H9 (cell line): ENCODE results near the gene IRF7. TPM values are rescaled to one million over a fixed set of nuclear protein-coding genes. Genes with fewer than 3 reads are reported as not detected.
A peak's percentile ranks its signal among the peaks of the same experiment; 100 is the strongest.

ENCODE experiments used
- DNase-seq: peaks from one replicate; pipeline ENCODE4 v3.0.0-alpha.2; 2017
- H2AFZ ChIP-seq: one replicate; pipeline ENCODE4 v1.6.1; 2013; ENCODE audit warnings: mild to moderate bottlenecking, low read length, control low read depth, moderate library complexity
- H2AK5ac ChIP-seq: 2 replicates; pipeline ENCODE4 v1.6.1; 2013; ENCODE audit warnings: low read length, control low read depth, mixed read lengths; ENCODE audit not compliant: insufficient read length
- H2BK120ac ChIP-seq: one replicate; pipeline ENCODE4 v1.6.1; 2013; ENCODE audit warnings: low read depth, mild to moderate bottlenecking, low read length, control low read depth, inconsistent platforms; ENCODE audit not compliant: poor library complexity, severe bottlenecking
- H2BK12ac ChIP-seq: 2 replicates; pipeline ENCODE4 v1.6.1; 2013; ENCODE audit warnings: low read length, control low read depth, mixed read lengths, low read depth; ENCODE audit not compliant: insufficient read length
- H2BK15ac ChIP-seq: 2 replicates; pipeline ENCODE4 v1.6.1; 2013; ENCODE audit warnings: low read depth, low read length, control low read depth
- H2BK20ac ChIP-seq: one replicate; pipeline ENCODE4 v1.6.1; 2013; ENCODE audit warnings: low read depth, mild to moderate bottlenecking, low read length, control low read depth, inconsistent platforms; ENCODE audit not compliant: poor library complexity, severe bottlenecking
- H2BK5ac ChIP-seq: 2 replicates; pipeline ENCODE4 v1.6.1; 2013; ENCODE audit warnings: low read length, control low read depth, mixed read lengths; ENCODE audit not compliant: insufficient read length
- H3K14ac ChIP-seq: 2 replicates; pipeline ENCODE4 v1.6.1; 2013; ENCODE audit warnings: low read length, control low read depth; ENCODE audit not compliant: insufficient read depth
- H3K18ac ChIP-seq: 2 replicates; pipeline ENCODE4 v1.6.1; 2013; ENCODE audit warnings: low read depth, mild to moderate bottlenecking, mixed read lengths, low read length, control low read depth; ENCODE audit not compliant: insufficient read length
- H3K23ac ChIP-seq: 2 replicates; pipeline ENCODE4 v1.6.1; 2013; ENCODE audit warnings: low read length, control low read depth, mixed read lengths, low read depth; ENCODE audit not compliant: insufficient read length
- H3K23me2 ChIP-seq: 2 replicates; pipeline ENCODE4 v1.6.1; 2013; ENCODE audit warnings: low read depth, mild to moderate bottlenecking, mixed read lengths, low read length, control low read depth; ENCODE audit not compliant: insufficient read length, poor library complexity, severe bottlenecking
- H3K27ac ChIP-seq: 2 replicates; pipeline ENCODE4 v1.5.1; 2013; ENCODE audit warnings: low read length, control low read depth, mixed read lengths, low read depth; ENCODE audit not compliant: insufficient read length
- H3K27me3 ChIP-seq: 2 replicates; pipeline ENCODE4 v1.6.1; 2013; ENCODE audit warnings: low read length, control low read depth, inconsistent platforms; ENCODE audit not compliant: insufficient read depth
- H3K4ac ChIP-seq: 2 replicates; pipeline ENCODE4 v1.6.1; 2013; ENCODE audit warnings: low read depth, mild to moderate bottlenecking, control low read depth, inconsistent platforms, low read length, moderate library complexity
- H3K4me1 ChIP-seq: 2 replicates; pipeline ENCODE4 v1.6.1; 2013; ENCODE audit warnings: low read length, control low read depth, inconsistent platforms; ENCODE audit not compliant: insufficient read depth
- H3K4me2 ChIP-seq: 2 replicates; pipeline ENCODE4 v1.6.1; 2013; ENCODE audit warnings: low read length, control low read depth, mixed read lengths; ENCODE audit not compliant: insufficient read length, insufficient read depth
- H3K56ac ChIP-seq: 2 replicates; pipeline ENCODE4 v1.6.1; 2013; ENCODE audit warnings: low read depth, mild to moderate bottlenecking, mixed read lengths, low read length, control low read depth; ENCODE audit not compliant: insufficient read length
- H3K79me1 ChIP-seq: 2 replicates; pipeline ENCODE4 v1.6.1; 2013; ENCODE audit warnings: low read depth, mild to moderate bottlenecking, moderate library complexity, low read length, control low read depth, inconsistent platforms; ENCODE audit not compliant: insufficient read depth, poor library complexity, severe bottlenecking
- H3K79me2 ChIP-seq: 2 replicates; pipeline ENCODE4 v1.6.1; 2013; ENCODE audit warnings: low read length, control low read depth, inconsistent platforms; ENCODE audit not compliant: insufficient read depth
- H3K9ac ChIP-seq: 2 replicates; pipeline ENCODE4 v1.6.1; 2013; ENCODE audit warnings: low read length, control low read depth, mixed read lengths; ENCODE audit not compliant: insufficient read length; ENCODE audit errors: extremely low read depth
- H3K9me3 ChIP-seq: one replicate; pipeline ENCODE4 v1.6.1; 2013; ENCODE audit warnings: low read depth, low read length, inconsistent platforms; ENCODE audit not compliant: control insufficient read depth
- H3T11ph ChIP-seq: one replicate; pipeline ENCODE4 v1.6.1; 2013; ENCODE audit warnings: mild to moderate bottlenecking, low read length, control low read depth, inconsistent platforms
- H4K20me1 ChIP-seq: one replicate; pipeline ENCODE4 v1.6.1; 2013; ENCODE audit not compliant: control insufficient read depth, insufficient read length, insufficient read depth
- H4K5ac ChIP-seq: 2 replicates; pipeline ENCODE4 v1.6.1; 2013; ENCODE audit warnings: low read depth, mild to moderate bottlenecking, mixed read lengths, low read length, control low read depth; ENCODE audit not compliant: insufficient read length
- H4K8ac ChIP-seq: replicated peaks from 2 replicates; pipeline ENCODE4 v1.6.1; 2013; ENCODE audit warnings: low read length, control low read depth, mixed read lengths, low read depth; ENCODE audit not compliant: insufficient read length
- H4K91ac ChIP-seq: 2 replicates; pipeline ENCODE4 v1.6.1; 2013; ENCODE audit warnings: low read depth, mild to moderate bottlenecking, moderate library complexity, mixed read lengths, low read length, control low read depth; ENCODE audit not compliant: insufficient read length
- H3K27ac Mint-ChIP-seq, 3 experiments: 2 replicates in 2 of 3; 3 replicates in 1 of 3; pipeline ENCODE4 v1.8.0; 2020 to 2021; ENCODE audit warnings: mixed read lengths in 3 of 3, mild to moderate bottlenecking in 1 of 3, moderate library complexity in 1 of 3
- H3K27me3 Mint-ChIP-seq: 2 replicates; pipeline ENCODE4 v1.8.0; 2021; ENCODE audit warnings: low read depth, mild to moderate bottlenecking, moderate library complexity, mixed read lengths
- H3K36me3 Mint-ChIP-seq, 3 experiments: 2 replicates in 2 of 3; 3 replicates in 1 of 3; pipeline ENCODE4 v1.8.0; 2020 to 2021; ENCODE audit warnings: low read depth in 3 of 3, mixed read lengths in 3 of 3; ENCODE audit not compliant: insufficient read depth in 1 of 3
- H3K4me1 Mint-ChIP-seq, 2 experiments: 2 replicates each; pipeline ENCODE4 v1.8.0; 2020; ENCODE audit warnings: mixed read lengths in 2 of 2
- H3K4me3 Mint-ChIP-seq, 2 experiments: 2 replicates in 1 of 2; 3 replicates in 1 of 2; pipeline ENCODE4 v1.8.0; 2020 to 2021; ENCODE audit warnings: mild to moderate bottlenecking in 2 of 2, mixed read lengths in 2 of 2, moderate library complexity in 1 of 2
- H3K9me3 Mint-ChIP-seq, 2 experiments: 2 replicates in 1 of 2; 3 replicates in 1 of 2; pipeline ENCODE4 v1.8.0; 2020; ENCODE audit warnings: mild to moderate bottlenecking in 2 of 2, mixed read lengths in 2 of 2, moderate library complexity in 1 of 2
- WGBS: extraction: QIAGEN DNeasy Blood & Tissue Kit; methylation state at CpG from one replicate; pipeline ENCODE4 v1.1.7; 2013; ENCODE audit warnings: missing lambda C conversion rate, low lambda C conversion rate, mixed read lengths; ENCODE audit not compliant: insufficient read length; ENCODE audit errors: extremely low coverage; 5-methylcytosine and 5-hydroxymethylcytosine counted together
- total RNA-seq: library from RNA; stranded (reverse); gene quantifications from 2 replicates; pipeline ENCODE4 v1.2.1, GENCODE V29; 2021
- TF ChIP-seq, protein P1 (sequence below): fragments of 200-600 bp; sonication (generic); conservative IDR thresholded peaks from 3 replicates; pipeline ENCODE4 v1.8.0; 2021; ENCODE audit warnings: antibody characterized with exemption, mild to moderate bottlenecking

Gene IRF7
- total RNA-seq, 1 experiment from 2014 or later: 9.8 TPM

DNA sequence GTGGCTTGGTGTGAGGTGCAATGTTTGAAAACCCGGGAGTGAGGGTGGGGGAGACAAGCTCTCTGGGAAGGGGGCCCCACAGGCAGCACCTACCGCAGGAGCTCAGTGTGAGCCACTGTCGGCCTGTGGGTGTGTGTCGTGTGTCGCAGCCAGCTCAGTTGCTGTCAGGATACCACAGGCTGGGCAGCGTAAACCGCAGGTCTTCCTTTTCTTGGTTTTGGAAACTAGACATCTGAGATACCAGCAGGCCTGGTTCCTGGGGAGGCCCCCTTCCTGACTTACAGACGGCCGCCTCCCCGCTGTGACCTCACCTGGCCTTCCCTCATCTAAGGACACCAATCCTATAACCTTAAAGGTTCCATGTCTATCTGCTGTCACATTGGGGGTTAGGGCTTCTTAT lies 19.4 kb downstream of the IRF7 start:
- no peak overlapping the region for H4K5ac ChIP-seq
- H3K23ac ChIP-seq: no peak overlapping the region
- Mint-ChIP-seq H3K27ac (peak overlapping the region in 1 of 3 experiments; percentile 39; a peak in 1 of 7 replicates), H3K36me3 (peaks cover 50 to 80% (median 78%) of the 10 kb centered on the region in 3 experiments), H3K9me3 (no peaks in the 10 kb centered on the region; a peak in 1 of 5 replicates), H3K27me3 (0 out of 2 replicates have a peak, but pooled peaks cover 2% of the 10 kb centered on the region), H3K4me1 (no peaks in the 10 kb centered on the region), H3K4me3 (no peak overlapping the region)
- H2BK120ac ChIP-seq: no peak overlapping the region
- no peak overlapping the region for H2BK20ac ChIP-seq
- no peak overlapping the region for H3K27ac ChIP-seq
- H2BK12ac ChIP-seq: no peak overlapping the region
- H4K20me1 ChIP-seq: no peaks in the 10 kb centered on the region
- DNase-seq: no peak
- H2AFZ ChIP-seq: no peak overlapping the region
- H3K79me1 ChIP-seq: no peaks in the 10 kb centered on the region
- TF ChIP-seq, protein P1, sequence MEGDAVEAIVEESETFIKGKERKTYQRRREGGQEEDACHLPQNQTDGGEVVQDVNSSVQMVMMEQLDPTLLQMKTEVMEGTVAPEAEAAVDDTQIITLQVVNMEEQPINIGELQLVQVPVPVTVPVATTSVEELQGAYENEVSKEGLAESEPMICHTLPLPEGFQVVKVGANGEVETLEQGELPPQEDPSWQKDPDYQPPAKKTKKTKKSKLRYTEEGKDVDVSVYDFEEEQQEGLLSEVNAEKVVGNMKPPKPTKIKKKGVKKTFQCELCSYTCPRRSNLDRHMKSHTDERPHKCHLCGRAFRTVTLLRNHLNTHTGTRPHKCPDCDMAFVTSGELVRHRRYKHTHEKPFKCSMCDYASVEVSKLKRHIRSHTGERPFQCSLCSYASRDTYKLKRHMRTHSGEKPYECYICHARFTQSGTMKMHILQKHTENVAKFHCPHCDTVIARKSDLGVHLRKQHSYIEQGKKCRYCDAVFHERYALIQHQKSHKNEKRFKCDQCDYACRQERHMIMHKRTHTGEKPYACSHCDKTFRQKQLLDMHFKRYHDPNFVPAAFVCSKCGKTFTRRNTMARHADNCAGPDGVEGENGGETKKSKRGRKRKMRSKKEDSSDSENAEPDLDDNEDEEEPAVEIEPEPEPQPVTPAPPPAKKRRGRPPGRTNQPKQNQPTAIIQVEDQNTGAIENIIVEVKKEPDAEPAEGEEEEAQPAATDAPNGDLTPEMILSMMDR: no peak
- H3K79me2 ChIP-seq: no peaks in the 10 kb centered on the region
- H3K56ac ChIP-seq: no peak overlapping the region
- H3K4me2 ChIP-seq: no peak overlapping the region
- H3T11ph ChIP-seq: no peak overlapping the region
- WGBS: no CpG with 5 or more reads among the region's 10 CpGs
- no peak overlapping the region for H3K14ac ChIP-seq
- no peaks in the 10 kb centered on the region for H3K27me3 ChIP-seq
- no peak overlapping the region for H3K4ac ChIP-seq
- H4K8ac ChIP-seq: no peak overlapping the region
- no peak overlapping the region for H4K91ac ChIP-seq
- H2BK5ac ChIP-seq: no peak overlapping the region
- H2BK15ac ChIP-seq: no peak overlapping the region
- no peak overlapping the region for H2AK5ac ChIP-seq
- no peaks in the 10 kb centered on the region for H3K4me1 ChIP-seq
- H3K23me2 ChIP-seq: no peaks in the 10 kb centered on the region
- H3K9me3 ChIP-seq: no peaks in the 10 kb centered on the region
- H3K9ac ChIP-seq: no peak overlapping the region
- H3K18ac ChIP-seq: no peak overlapping the region
